ENCODE results near the gene PICK1. TPM values are rescaled to one million over a fixed set of nuclear protein-coding genes. Genes with fewer than 3 reads are reported as not detected.

Gene PICK1
- total and polyA plus RNA-seq, 2 of the 4 experiments (the other 2 are of a cell fraction) = 16.5 to 21.0 TPM

- TF ChIP-seq CTCF (conservative IDR thresholded peaks at IDR 0.05; ENCODE audit: low read depth, low read length) (no peak), MXI1 (IDR thresholded peaks at IDR 0.05; ENCODE audit: borderline replicate concordance, low read depth, low read length) (no peak)
These were observed 41.4 kb downstream of the PICK1 start (continued) for GRCh38 chr22:38098410-38099249.

GRCh38 chr22:38103641-38104040 lies 46.4 kb downstream of the PICK1 start:
- Histone ChIP-seq H3K4me3 (ENCODE audit: insufficient read depth, low read depth, low read length) (no peak overlapping the region), H3K4me2 (ENCODE audit: low read depth, low read length) (no peak overlapping the region), H3K14ac (replicated peaks; ENCODE audit: low read depth, low read length) (no peak overlapping the region), H2BK120ac (ENCODE audit: low read depth, low read length) (no peak overlapping the region), H2BK20ac (ENCODE audit: low read depth, low read length) (no peak overlapping the region), H3K4ac (ENCODE audit: low read depth, low read length) (no peak overlapping the region), H3K18ac (ENCODE audit: low read depth, low read length) (no peak overlapping the region), H3K9ac (ENCODE audit: low read depth, low read length) (no peak overlapping the region), H2AK5ac (ENCODE audit: low read depth, low read length) (no peak overlapping the region), H3K36me3 (ENCODE audit: control insufficient read depth, insufficient read depth, low read length) (no peaks in the 10 kb centered on the region), H2AK9ac (replicated peaks; ENCODE audit: low read depth, low read length, poor library complexity) (no peak overlapping the region), H4K8ac (ENCODE audit: low read depth in 2 of 2, low read length in 2 of 2) (no peak overlapping the region), H4K91ac (ENCODE audit: insufficient read depth, low read depth, low read length) (no peak overlapping the region), H3K56ac (ENCODE audit: extremely low read depth, insufficient read depth, low read length) (no peak overlapping the region), H3K27me3 (ENCODE audit: control insufficient read depth, insufficient read depth, low read length) (no peaks in the 10 kb centered on the region), H4K5ac (ENCODE audit: low read depth, low read length) (no peak overlapping the region), H3K9me3 (ENCODE audit: control insufficient read depth, insufficient read depth, low read length) (no peaks in the 10 kb centered on the region), H4K20me1 (ENCODE audit: insufficient read depth, low read length) (no peaks in the 10 kb centered on the region), H3K79me1 (ENCODE audit: low read depth in 1 of 2, low read length in 2 of 2) (no peaks in the 10 kb centered on the region), H3K27ac (ENCODE audit: insufficient read depth, low read length) (no peak overlapping the region), H2BK5ac (ENCODE audit: low read depth, low read length, poor library complexity, severe bottlenecking) (no peak overlapping the region), H3K9me1 (ENCODE audit: insufficient read depth, low read length) (no peaks in the 10 kb centered on the region), H3K4me1 (ENCODE audit: control insufficient read depth, insufficient read depth, low read length) (no peaks in the 10 kb centered on the region), H2BK15ac (ENCODE audit: low read depth, low read length) (no peak overlapping the region), H3K23ac (ENCODE audit: low read depth, low read length) (no peak overlapping the region), H2AFZ (replicated peaks; ENCODE audit: low read length, poor library complexity) (no peak overlapping the region)
- intact Hi-C loops (cut with micrococcal nuclease) = no loop called here
- no peak for ATAC-seq (ENCODE audit: low read depth)
- no peak for DNase-seq
- no TSS peak for BruUV-seq (replicated peaks)
- ChIA-PET POLR2A (ENCODE audit: unreplicated experiment) (no interaction called here), CTCF (interaction anchor here (1.0 kb wide), 1 partner anchor 51 kb away, joined by 3 read pairs; no protein-coding TSS in a partner anchor)
- in situ Hi-C loops (cut with MboI; ENCODE audit: low sequenced_read_pairs) = no loop called here
- WGBS, 2 experiments (ENCODE audit: extremely low coverage in 2 of 2, insufficient read length in 1 of 2) = no CpG with 5 or more reads among the region's 8 CpGs
- dilution Hi-C loops (cut with HindIII; ENCODE audit: low sequenced_read_pairs, unreplicated experiment) = no loop called here
- no peak for TF ChIP-seq FOS (IDR thresholded peaks at IDR 0.05; ENCODE audit: low read depth, low read length)
- no peak for TF ChIP-seq CHD1 (IDR thresholded peaks at IDR 0.05; ENCODE audit: low read depth, low read length)
- TF ChIP-seq SMC3 (IDR thresholded peaks at IDR 0.05; ENCODE audit: low read depth, low read length) = no peak
- TF ChIP-seq NFE2L2 (IDR thresholded peaks at IDR 0.05; ENCODE audit: low read depth, low read length) = no peak
- TF ChIP-seq RCOR1 (IDR thresholded peaks at IDR 0.05; ENCODE audit: insufficient replicate concordance, low read length) = no peak
- TF ChIP-seq CTCF (conservative IDR thresholded peaks at IDR 0.05; ENCODE audit: low read depth, low read length) = no peak
- no peak for TF ChIP-seq USF2 (IDR thresholded peaks at IDR 0.05; ENCODE audit: low read depth, low read length)
- no peak for TF ChIP-seq MAFK (IDR thresholded peaks at IDR 0.05; ENCODE audit: low read depth, low read length)
- TF ChIP-seq POLR2A (IDR thresholded peaks at IDR 0.05; ENCODE audit: low read depth, low read length) = no peak
- TF ChIP-seq BHLHE40 (IDR thresholded peaks at IDR 0.05; ENCODE audit: low read depth, low read length) = no peak

All from IMR-90 (cell line).